K562 (cell line): ENCODE results near the gene PIK3R4. TPM values are rescaled to one million over a fixed set of nuclear protein-coding genes. Genes with fewer than 3 reads are reported as not detected.

ENCODE experiments used
- ATAC-seq: fragments of 200-7000 bp; cut with Tn5 transposase; 3 replicates; pipeline ENCODE4 v1.9.1; 2020; ENCODE audit warnings: moderate library complexity
- BruUV-seq: library from RNA; stranded (reverse); fragments of 400-500 nt; replicated peaks from 2 replicates; lab custom pipeline; 2021; lab: Mats Ljungman, UMichigan
- CTCF ChIA-PET: fragments of 300-600 bp; formaldehyde crosslinking; extraction: SDS; loops from one replicate; lab custom pipeline; 2021; ENCODE audit warnings: low intra/inter-chr PET ratio; lab: Yijun Ruan, JAX
- POLR2A ChIA-PET: fragments of 300-600, 350-650 bp; sonication (Branson Sonifier 250); formaldehyde crosslinking; extraction: SDS; loops from one replicate; lab custom pipeline; 2021; ENCODE audit warnings: antibody characterized with exemption, inconsistent platforms; lab: Yijun Ruan, JAX
- DNase-seq, 4 experiments: peaks; one replicate each; pipeline versions ENCODE4 v3.0.0 to v3.0.0-alpha.2; 2011 to 2018; ENCODE audit warnings: low spot score in 3 of 4, mixed read lengths in 3 of 4; ENCODE audit errors: extremely low read depth in 1 of 4
- FAIRE-seq: peaks from 2 replicates; lab custom pipeline; 2011; peaks lifted over from hg19 to GRCh38; lab: Jason Lieb, UNC
- H2AFZ ChIP-seq: 2 replicates; pipeline ENCODE4 v1.6.0; 2011; ENCODE audit warnings: low read depth, low read length, control low read depth, inconsistent platforms
- H3K27ac ChIP-seq: fragments of 200-600 bp; 3 replicates; pipeline ENCODE4 v1.8.0; 2011; ENCODE audit warnings: low read depth, mild to moderate bottlenecking, control low read depth, inconsistent platforms, low read length, moderate library complexity, mixed read lengths; ENCODE audit errors: extremely low read depth
- H3K27me3 ChIP-seq, 2 experiments: fragments of 300-600 bp in 1 of 2; 2 replicates in 1 of 2; 3 replicates in 1 of 2; pipeline versions ENCODE4 v1.6.0 to v1.8.0; 2011; ENCODE audit warnings: inconsistent platforms in 2 of 2, low read length in 2 of 2, mild to moderate bottlenecking in 1 of 2, mixed read lengths in 1 of 2, moderate library complexity in 1 of 2; ENCODE audit not compliant: control insufficient read depth in 2 of 2, insufficient read depth in 2 of 2
- H3K36me3 ChIP-seq: fragments of 300-600 bp; 3 replicates; pipeline ENCODE4 v1.8.0; 2011; ENCODE audit warnings: mild to moderate bottlenecking, low read length, inconsistent platforms; ENCODE audit not compliant: control insufficient read depth, insufficient read depth
- H3K4me1 ChIP-seq, 2 experiments: fragments of 200-600 bp in 1 of 2; replicated peaks in 1 of 2; 2 replicates in 1 of 2; 3 replicates in 1 of 2; pipeline versions ENCODE4 v1.5.1 to v1.8.0; 2011; ENCODE audit warnings: inconsistent platforms in 2 of 2, low read length in 2 of 2, mild to moderate bottlenecking in 1 of 2, mixed read lengths in 1 of 2, moderate library complexity in 1 of 2; ENCODE audit not compliant: control insufficient read depth in 2 of 2, insufficient read depth in 2 of 2
- H3K4me2 ChIP-seq: 2 replicates; pipeline ENCODE4 v1.6.1; 2011; ENCODE audit warnings: low read length, control low read depth, inconsistent platforms, mixed read lengths; ENCODE audit not compliant: insufficient read depth
- H3K4me3 ChIP-seq: fragments of 200-600 bp; sonication (generic), shearing (Covaris generic); 2 replicates; pipeline ENCODE4 v1.5.1; 2016; ENCODE audit warnings: control low read depth, inconsistent platforms
- H3K79me2 ChIP-seq: fragments of 200-600 bp; 3 replicates; pipeline ENCODE4 v1.8.0; 2011; ENCODE audit warnings: low read length, inconsistent platforms; ENCODE audit not compliant: control insufficient read depth, insufficient read depth
- H3K9ac ChIP-seq, 2 experiments: 2 replicates each; pipeline versions ENCODE4 v1.6.0 to v1.6.1; 2011; ENCODE audit warnings: low read depth in 2 of 2, low read length in 2 of 2, control low read depth in 1 of 2, inconsistent platforms in 1 of 2, mild to moderate bottlenecking in 1 of 2, mixed read lengths in 1 of 2; ENCODE audit not compliant: insufficient read depth in 1 of 2
- H3K9me1 ChIP-seq: one replicate; pipeline ENCODE4 v1.6.0; 2011; ENCODE audit warnings: inconsistent platforms, mild to moderate bottlenecking, low read length, moderate library complexity; ENCODE audit not compliant: control insufficient read depth, insufficient read depth
- H3K9me3 ChIP-seq: replicated peaks from 2 replicates; pipeline ENCODE4 v1.5.1; 2011; ENCODE audit warnings: low read depth, low read length, inconsistent platforms; ENCODE audit not compliant: control insufficient read depth, insufficient read depth
- H4K20me1 ChIP-seq: replicated peaks from 2 replicates; pipeline ENCODE4 v1.6.1; 2011; ENCODE audit warnings: low read length, inconsistent platforms, mixed read lengths; ENCODE audit not compliant: control insufficient read depth, insufficient read depth
- ARID2 ChIP-seq: fragments of 450-650 bp; IDR thresholded peaks from 2 replicates; pipeline ENCODE4 v1.6.1; 2017; ENCODE audit warnings: antibody characterized with exemption, mild to moderate bottlenecking
- CHD2 ChIP-seq: IDR thresholded peaks from 2 replicates; pipeline ENCODE4 v1.6.1; 2011; ENCODE audit warnings: low read depth, low read length
- CREB3 ChIP-seq: fragments of 450-650 bp; conservative IDR thresholded peaks from 2 replicates; pipeline ENCODE4 v1.6.1; 2016; ENCODE audit warnings: missing genetic modification characterization, low read depth, mild to moderate bottlenecking, missing compliant biosample characterization, moderate library complexity
- E2F4 ChIP-seq: sonication (generic); formaldehyde crosslinking; IDR thresholded peaks from 2 replicates; pipeline ENCODE4 v1.8.0; 2022; ENCODE audit warnings: mild to moderate bottlenecking, low read depth, missing genetic modification reagents
- IRF9 ChIP-seq: fragments of 450-650 bp; IDR thresholded peaks from 2 replicates; pipeline ENCODE4 v1.6.1; 2016; ENCODE audit warnings: missing biosample characterization, missing genetic modification characterization
- MYC ChIP-seq, 2 experiments: fragments of 250-450 bp in 1 of 2; sonication (Bioruptor Pico) in 1 of 2; IDR thresholded peaks; 2 replicates each; pipeline versions ENCODE4 v1.5.1 to v1.6.1; 2012 to 2021; ENCODE audit warnings: low read depth in 2 of 2, borderline replicate concordance in 1 of 2, improper control_type of control experiment in 1 of 2, low read length in 1 of 2, mild to moderate bottlenecking in 1 of 2, moderate library complexity in 1 of 2
- MYNN ChIP-seq, 2 experiments: sonication (generic); formaldehyde crosslinking in 1 of 2; IDR thresholded peaks; 2 replicates each; pipeline versions ENCODE4 v1.5.0 to v1.6.1; 2016 to 2020; ENCODE audit warnings: antibody characterized with exemption in 1 of 2, missing genetic modification reagents in 1 of 2
- POLR2H ChIP-seq: IDR thresholded peaks from 2 replicates; pipeline ENCODE4 v1.6.1; 2016; ENCODE audit warnings: missing genetic modification characterization, low read depth, mild to moderate bottlenecking, control low read depth, missing compliant biosample characterization, moderate library complexity
- SRSF3 ChIP-seq: fragments of 200-400 bp; formaldehyde crosslinking; IDR thresholded peaks from 2 replicates; pipeline ENCODE4 v1.6.1; 2016; ENCODE audit warnings: mild to moderate bottlenecking, low read length, moderate library complexity; ENCODE audit not compliant: insufficient read depth
- U2AF1 ChIP-seq: fragments of 200-400 bp; formaldehyde crosslinking; optimal IDR thresholded peaks from 2 replicates; pipeline ENCODE3; 2017; ENCODE audit warnings: mild to moderate bottlenecking, low read depth, low read length, moderate library complexity
- ZNF133 ChIP-seq: fragments of 250-450 bp; sonication (Bioruptor Pico); IDR thresholded peaks from 2 replicates; pipeline ENCODE4 v1.4.0; 2020; ENCODE audit warnings: mild to moderate bottlenecking
- ZNF280A ChIP-seq: fragments of 450-650 bp; IDR thresholded peaks from 2 replicates; pipeline ENCODE4 v1.6.1; 2018; ENCODE audit warnings: mild to moderate bottlenecking, low read depth; ENCODE audit not compliant: partially characterized antibody
- ZNF551 ChIP-seq: fragments of 250-450 bp; sonication (Bioruptor Pico); IDR thresholded peaks from 2 replicates; pipeline ENCODE4 v1.5.0; 2021; ENCODE audit warnings: mild to moderate bottlenecking, moderate library complexity
- WGBS: fragments of 100-300 bp; shearing (Covaris generic); methylation state at CpG from one replicate; pipeline ENCODE4 v1.1.6; 2016; ENCODE audit warnings: low coverage, mixed read lengths; ENCODE audit not compliant: insufficient coverage; ENCODE audit errors: missing lambda C conversion rate; 5-methylcytosine and 5-hydroxymethylcytosine counted together
- in situ Hi-C: fragments of 300-500 bp; cut with MboI; formaldehyde crosslinking; loops from 4 replicates; pipeline ENCODE4 v1.15.0; 2018; ENCODE audit warnings: inconsistent platforms, mixed read lengths
- intact Hi-C: fragments of 100-400 bp; cut with micrococcal nuclease; formaldehyde crosslinking; loops from 2 replicates; pipeline ENCODE4 v1.14.2; 2022
- polyA plus RNA-seq, 8 experiments: library from polyadenylated mRNA; depleted of rRNA in 4 of 8; stranded (reverse) in 5 of 8; unstranded in 3 of 8; fragments of >200 nt; fragmentation: Nextera tagmentation in 2 of 8; fragmentation: Illumina TruSeq in 1 of 8; extraction: Ambion mirVana in 2 of 8; extraction: Trizol in 1 of 8; gene quantifications; 2 replicates each; pipeline versions ENCODE4 v1.2.1 to v1.2.3, GENCODE V29; 2011 to 2014; ENCODE audit warnings: inconsistent platforms in 1 of 8, missing spikeins in 1 of 8
- total RNA-seq, 7 experiments: library from RNA; depleted of rRNA in 6 of 7; stranded (reverse); fragments of >200 nt in 6 of 7; fragmentation: Illumina TruSeq in 2 of 7; extraction: Trizol in 2 of 7; gene quantifications; 2 replicates each; pipeline versions ENCODE4 v1.2.1 to v1.2.3, GENCODE V29; 2011 to 2021; ENCODE audit warnings: low replicate concordance in 1 of 7

Gene PIK3R4
- total and polyA plus RNA-seq, 9 of the 15 experiments (the other 6 are each of a cell fraction or from before 2014, with no cell fraction given): 20.6 to 45.8 (median 26.0) TPM

- Histone ChIP-seq H3K36me3 (no peaks in the 10 kb centered on the region), H3K9me1 (no peaks in the 10 kb centered on the region), H3K27ac (no peak overlapping the region), H3K4me1 (peaks cover 8 to 12% of the 10 kb centered on the region in 2 experiments; a peak in 4 of 5 replicates), H3K4me2 (no peak overlapping the region), H3K79me2 (no peaks in the 10 kb centered on the region), H4K20me1 (no peaks in the 10 kb centered on the region), H3K9ac (no peak overlapping the region), H2AFZ (no peak overlapping the region), H3K4me3 (no peak overlapping the region), H3K9me3 (no peaks in the 10 kb centered on the region), H3K27me3 (peaks cover 0 to 2% of the 10 kb centered on the region in 2 experiments; a peak in 1 of 5 replicates)
- DNase-seq (no peak), FAIRE-seq (no peak), ATAC-seq (no peak)
- no TSS peak for BruUV-seq
- WGBS: 0% methylated on average over 2 of the region's 2 CpGs
- ChIA-PET CTCF (no interaction called here), POLR2A (no interaction called here)
- TF ChIP-seq POLR2H (tag): no peak
- TF ChIP-seq MYC (IDR thresholded peaks at IDR 0.05; ENCODE audit: low read depth, low read length): no peak
- TF ChIP-seq MYC (CRISPR knock-in tag; IDR thresholded peaks at IDR 0.05; ENCODE audit: borderline replicate concordance, low read depth): no peak
- no peak for TF ChIP-seq MYNN (IDR thresholded peaks at IDR 0.05)
- TF ChIP-seq MYNN (CRISPR knock-in tag; IDR thresholded peaks at IDR 0.05): no peak
- TF ChIP-seq U2AF1: no peak
- no peak for TF ChIP-seq ARID2
- TF ChIP-seq CREB3 (tag): no peak
- TF ChIP-seq ZNF280A: no peak
- TF ChIP-seq E2F4 (CRISPR knock-in tag): no peak
- TF ChIP-seq ZNF551 (CRISPR knock-in tag): no peak
- TF ChIP-seq CHD2: no peak
- TF ChIP-seq ZNF133: no peak
- TF ChIP-seq IRF9: no peak
- TF ChIP-seq SRSF3: no peak
- in situ Hi-C loops (no loop called here), intact Hi-C loops (no loop called here)
Observed at GRCh38 chr3:130792246-130792645, 45.6 kb upstream of the PIK3R4 start.
